ENCODE data around the gene CHCHD6.

CHCHD6 gene

DNA sequence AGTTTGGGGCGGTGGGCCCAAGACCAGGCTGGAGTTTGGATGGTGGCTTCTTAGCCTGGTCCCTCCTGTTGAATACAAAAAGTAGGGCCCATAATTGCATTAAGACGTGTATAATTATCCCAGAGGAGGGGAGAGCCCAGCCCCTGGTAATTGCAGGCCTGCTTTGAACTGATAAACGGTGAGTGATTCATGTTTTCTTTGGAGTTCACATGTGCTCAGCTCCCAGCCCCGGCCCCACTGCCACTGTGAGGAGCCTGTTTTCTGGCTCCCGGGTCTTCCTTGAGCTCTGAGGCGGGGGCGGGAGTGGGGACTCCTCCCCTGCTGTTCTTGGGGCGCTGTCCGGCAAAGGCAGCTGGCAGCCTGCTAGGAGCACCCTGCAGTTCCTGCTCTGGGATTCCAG is 282.0 kb downstream of the CHCHD6 start:
- in situ Hi-C loops (cut with HindIII; ENCODE audit: low sequenced_read_pairs) = no loop called here

DNA sequence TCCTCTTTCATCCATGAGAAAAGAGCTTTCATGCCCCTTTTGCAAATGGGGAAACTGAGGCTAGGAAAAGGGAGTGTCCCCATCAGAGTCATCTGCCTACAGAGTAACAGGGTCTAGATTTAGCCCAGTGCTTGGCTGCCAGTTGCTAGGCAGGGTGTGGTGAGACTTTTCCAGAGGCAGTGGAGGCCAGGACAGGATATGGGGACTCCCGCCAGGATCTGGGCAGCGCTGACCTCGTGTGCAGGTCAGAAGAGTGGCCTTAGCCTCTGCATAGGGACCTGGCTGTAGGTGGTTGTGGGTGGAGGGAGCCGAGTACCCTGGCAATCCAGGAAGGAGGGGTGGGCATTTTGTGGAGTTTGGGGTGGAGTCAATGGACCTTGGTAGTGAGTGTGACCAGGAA is 283.1 kb downstream of the CHCHD6 start:
- in situ Hi-C loops (cut with HindIII; ENCODE audit: low sequenced_read_pairs) = no loop called here

DNA sequence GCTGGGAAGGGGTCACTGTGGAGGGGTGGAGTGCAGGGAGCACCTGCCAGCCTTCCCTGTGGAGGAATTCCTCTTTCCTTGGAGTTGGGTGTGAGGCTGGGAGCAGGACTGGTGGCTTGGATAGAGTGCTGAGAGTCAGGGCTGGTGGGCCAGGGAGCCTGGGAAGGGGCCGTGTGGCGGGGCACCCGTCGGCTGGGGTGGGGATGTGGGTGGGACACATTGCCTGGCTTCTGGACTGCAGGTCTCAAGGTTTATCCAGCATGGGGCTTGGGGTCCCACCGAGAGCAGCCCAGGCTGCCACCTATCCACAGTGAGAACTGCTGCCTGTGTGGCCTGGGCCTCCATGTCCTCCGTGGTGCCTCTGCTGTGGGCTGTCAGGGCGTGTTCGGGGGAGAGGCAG is 283.6 kb downstream of the CHCHD6 start:
- in situ Hi-C loops (cut with HindIII; ENCODE audit: low sequenced_read_pairs) = no loop called here

DNA sequence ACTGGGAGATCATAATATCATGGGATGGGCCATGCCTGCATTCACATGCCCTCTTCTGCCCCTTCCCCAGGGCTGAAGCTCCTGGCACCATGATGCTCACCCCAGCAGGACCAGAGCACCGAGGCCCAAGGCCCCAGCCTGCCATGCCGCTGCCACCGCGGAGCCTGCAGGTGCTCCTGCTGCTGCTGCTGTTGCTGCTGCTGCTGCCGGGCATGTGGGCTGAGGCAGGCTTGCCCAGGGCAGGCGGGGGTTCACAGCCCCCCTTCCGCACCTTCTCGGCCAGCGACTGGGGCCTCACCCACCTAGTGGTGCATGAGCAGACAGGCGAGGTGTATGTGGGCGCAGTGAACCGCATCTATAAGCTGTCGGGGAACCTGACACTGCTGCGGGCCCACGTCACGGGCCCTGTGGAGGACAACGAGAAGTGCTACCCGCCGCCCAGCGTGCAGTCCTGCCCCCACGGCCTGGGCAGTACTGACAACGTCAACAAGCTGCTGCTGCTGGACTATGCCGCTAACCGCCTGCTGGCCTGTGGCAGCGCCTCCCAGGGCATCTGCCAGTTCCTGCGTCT is 284.5 kb downstream of the CHCHD6 start:
- in situ Hi-C loops (cut with HindIII; ENCODE audit: low sequenced_read_pairs) = no loop called here

DNA sequence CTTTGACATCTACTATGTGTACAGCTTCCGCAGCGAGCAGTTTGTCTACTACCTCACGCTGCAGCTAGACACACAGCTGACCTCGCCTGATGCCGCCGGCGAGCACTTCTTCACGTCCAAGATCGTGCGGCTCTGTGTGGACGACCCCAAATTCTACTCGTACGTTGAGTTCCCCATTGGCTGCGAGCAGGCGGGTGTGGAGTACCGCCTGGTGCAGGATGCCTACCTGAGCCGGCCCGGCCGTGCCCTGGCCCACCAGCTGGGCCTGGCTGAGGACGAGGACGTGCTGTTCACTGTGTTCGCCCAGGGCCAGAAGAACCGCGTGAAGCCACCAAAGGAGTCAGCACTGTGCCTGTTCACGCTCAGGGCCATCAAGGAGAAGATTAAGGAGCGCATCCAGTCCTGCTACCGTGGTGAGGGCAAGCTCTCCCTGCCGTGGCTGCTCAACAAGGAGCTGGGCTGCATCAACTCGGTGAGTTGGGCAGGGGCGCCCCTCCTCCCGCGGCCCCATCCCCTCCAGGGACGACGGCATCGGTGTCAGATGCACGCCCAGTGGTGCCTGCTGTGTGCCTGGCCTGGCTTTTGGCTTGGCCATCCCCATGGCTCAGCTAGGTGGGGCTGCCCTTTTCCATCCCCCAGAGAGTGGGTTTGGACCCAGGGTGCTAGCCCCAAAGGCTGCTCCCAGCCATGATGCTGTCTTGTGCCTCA is 285.4 kb downstream of the CHCHD6 start:
- in situ Hi-C loops (cut with HindIII; ENCODE audit: low sequenced_read_pairs) = no loop called here

DNA sequence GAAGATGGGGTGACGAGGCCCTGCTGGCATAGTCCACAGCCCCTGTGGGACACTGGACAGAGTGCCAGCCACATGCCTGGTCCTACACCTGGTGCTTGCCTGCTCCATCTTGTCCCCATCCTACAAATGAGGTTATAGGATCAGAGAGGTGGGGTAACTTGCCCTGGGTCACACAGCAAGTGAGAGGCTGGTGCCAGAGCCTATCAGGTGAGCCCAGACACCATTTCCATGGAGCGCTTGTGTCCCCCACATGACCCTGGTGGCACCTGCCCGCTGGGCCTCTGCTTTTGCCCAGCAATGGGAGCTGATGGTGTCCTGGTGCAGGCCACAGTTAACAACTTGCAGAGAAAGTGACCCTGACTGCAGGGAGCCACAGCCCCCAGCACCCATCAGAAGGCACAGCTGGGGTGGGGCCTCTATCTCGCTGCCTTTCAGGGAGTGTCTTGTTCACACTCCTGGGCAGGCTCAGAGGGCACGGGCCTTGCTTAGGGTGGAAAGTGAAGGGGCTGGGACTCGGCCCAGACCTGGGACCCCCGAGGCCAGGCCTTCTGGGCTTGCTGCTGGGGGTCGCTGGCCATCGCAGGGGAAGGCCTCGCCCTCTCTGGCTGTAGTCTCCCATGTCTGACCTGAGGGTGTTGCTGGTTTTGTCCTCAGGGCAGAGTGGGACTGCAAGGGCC is 286.1 kb downstream of the CHCHD6 start:
- in situ Hi-C loops (cut with HindIII; ENCODE audit: low sequenced_read_pairs) = no loop called here

DNA sequence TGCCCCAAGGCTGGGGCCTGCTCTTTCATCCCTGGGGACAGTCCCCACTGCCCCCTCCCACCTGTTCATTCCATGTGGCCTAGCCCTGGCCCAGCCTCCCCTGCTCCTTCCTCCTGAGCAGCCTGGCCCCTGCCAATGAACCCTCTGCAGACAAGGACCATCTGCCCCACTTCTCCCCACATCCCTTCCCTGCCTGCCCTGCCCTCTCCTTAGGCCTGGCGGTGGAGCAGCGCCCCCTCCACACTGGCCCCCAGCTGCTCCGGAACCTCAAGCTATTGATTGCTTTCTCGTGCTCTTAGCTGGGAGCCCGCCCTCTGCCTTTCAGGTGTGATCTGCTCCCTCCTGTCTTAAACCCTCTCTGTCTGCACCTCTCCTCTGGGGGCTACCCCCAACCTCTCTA is 286.9 kb downstream of the CHCHD6 start:
- in situ Hi-C loops (cut with HindIII; ENCODE audit: low sequenced_read_pairs) = no loop called here

DNA sequence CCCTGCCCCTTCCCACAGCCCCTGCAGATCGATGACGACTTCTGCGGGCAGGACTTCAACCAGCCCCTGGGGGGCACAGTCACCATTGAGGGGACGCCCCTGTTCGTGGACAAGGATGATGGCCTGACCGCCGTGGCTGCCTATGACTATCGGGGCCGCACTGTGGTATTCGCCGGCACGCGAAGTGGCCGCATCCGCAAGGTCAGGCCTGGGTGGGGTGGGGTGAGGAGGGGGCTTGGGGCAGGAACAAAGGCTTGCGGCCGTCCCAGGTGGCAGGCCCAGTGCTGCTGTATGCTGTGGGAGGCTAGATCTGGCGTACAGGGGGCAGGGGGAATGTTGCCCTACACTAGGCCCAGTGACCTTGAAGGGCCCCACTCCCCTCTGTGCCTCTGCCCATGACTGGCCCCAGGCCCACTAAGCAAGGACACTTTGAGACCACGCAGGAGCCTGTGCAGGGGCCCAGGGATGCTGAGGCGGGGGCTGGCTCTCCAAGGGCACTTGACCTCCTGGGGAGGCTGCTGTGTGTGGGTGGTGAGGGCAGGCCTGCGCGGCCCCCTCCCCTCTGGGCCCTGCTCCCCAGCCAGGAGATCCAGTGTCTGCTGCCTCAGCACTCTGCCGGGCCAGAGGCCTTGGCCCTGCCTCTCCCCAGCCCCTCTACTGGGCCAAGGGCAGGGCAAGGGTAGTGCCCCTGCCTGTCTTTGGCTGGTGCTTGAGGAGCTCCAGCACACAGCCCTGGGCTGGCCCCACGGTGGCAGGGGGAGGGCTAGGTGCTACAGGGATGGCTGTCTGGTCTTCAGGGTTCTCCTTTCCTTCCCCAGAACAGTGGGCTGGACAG is 287.5 kb downstream of the CHCHD6 start:
- in situ Hi-C loops (cut with HindIII; ENCODE audit: low sequenced_read_pairs) = no loop called here

DNA sequence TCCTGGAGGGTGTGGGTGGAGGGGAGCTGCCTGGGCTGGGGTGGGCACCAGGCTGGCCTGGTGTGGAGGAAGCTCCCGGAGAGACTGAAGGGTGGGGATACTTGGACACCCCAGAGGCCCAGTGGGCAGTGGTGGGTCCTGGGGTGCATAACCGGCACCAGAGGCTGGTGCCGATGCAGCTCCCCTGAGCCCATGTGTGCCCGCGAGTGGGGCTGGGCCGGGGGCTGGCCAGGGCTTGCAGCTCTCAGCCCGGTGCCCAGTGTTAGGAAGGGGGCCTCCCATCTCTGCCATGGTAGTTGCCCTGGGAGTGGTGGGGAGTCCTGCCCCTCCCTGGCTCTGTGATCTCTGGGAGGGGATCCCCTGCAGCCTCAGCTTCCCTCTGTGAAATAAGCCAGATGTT is 288.2 kb downstream of the CHCHD6 start:
- in situ Hi-C loops (cut with HindIII; ENCODE audit: low sequenced_read_pairs) = no loop called here

DNA sequence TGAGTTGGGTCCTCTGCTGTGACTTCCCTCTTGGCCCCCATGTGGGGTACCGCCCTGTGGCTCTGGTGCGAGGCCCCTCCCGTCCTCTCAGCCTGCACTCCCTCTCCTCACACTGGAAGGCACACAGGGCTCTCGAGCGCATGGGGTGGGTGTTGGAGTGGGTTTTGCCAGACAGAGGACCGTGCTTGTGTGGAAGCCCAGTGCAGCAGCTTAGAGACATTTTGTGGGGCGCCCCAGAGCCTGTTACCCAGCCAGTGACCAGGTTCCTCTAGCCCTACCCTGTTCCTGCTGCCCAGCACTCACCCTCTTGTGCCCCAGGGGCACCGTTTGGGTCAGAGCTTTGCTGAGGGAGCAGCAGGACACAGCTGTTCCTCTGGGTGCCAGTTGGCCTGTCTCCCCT is 288.7 kb downstream of the CHCHD6 start:
- in situ Hi-C loops (cut with HindIII; ENCODE audit: low sequenced_read_pairs) = no loop called here

DNA sequence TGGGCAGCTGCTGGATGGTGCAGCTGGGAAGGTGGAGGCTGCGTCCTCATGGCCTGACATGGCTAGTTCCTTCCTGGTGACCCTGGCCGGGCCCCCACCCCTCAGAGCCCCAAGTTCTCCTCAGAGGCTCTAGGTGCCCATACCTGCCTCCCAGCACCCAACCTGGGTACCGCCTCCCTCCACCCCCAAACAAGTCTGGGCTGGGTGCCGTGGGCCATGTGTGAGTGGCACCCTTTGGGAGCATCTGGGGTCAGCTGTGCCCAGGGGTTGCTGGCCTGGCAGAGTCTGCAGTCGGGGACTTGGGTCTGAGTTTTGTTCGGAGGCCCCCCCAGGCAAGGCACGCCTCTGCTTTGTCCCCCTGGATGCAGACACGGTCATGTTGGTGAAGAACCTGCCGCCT is 289.4 kb downstream of the CHCHD6 start:
- in situ Hi-C loops (cut with HindIII; ENCODE audit: low sequenced_read_pairs) = no loop called here

DNA sequence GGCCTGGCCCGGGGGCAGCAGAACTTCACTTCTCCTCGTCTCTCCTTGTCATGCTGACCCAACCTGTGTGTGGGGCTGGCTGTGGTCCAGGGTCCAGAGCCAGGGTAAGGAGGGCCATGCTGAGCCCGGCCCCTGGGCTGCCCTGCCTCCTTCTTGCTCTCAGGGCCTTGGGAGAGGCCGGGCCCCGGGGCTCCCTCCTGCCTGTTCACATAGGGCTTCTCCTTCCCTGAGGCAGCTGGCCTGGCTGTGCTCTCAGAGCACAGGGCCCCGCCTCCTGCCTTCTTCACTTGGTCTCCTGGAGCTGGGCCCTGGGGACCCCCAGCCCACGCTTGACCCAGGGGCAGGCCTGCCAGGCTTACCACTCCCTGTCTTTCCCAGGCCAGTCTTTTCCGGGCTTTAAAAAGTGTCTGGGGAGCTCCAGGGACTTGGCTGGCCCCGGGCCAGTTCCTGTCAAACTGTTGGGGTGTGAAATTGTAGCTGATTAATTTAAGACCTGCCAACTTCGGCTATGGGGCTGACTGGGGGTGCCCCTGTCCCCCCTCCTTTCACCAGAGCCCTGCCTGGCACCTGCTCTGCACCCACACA is 290.7 kb downstream of the CHCHD6 start:
- in situ Hi-C loops (cut with HindIII; ENCODE audit: low sequenced_read_pairs) = no loop called here

DNA sequence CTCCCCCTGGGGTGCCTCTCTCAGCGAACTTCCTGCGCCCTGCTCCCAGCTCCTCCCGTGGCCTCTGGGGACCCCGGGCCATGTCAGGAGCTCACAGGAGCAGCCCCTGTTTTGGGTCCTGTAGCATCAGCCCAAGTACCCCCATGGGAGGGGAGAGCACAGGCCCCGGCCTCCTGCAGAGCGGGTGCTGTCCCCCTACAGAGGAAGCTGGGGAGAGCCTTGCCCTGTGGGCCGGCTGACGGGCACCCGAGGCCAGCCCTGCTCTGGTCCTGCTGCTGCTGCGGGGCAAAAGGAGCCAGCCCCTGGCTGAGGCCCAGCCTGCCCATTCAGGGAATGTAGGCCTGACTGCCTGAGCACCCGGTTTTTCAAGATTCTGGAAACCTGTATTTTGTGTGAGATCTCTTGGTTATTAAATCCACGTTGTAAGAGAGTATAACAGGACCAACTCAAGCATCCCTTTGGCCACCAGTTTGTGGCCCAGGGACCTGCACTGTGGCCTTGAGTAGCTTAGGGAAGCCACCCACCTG is 291.3 kb downstream of the CHCHD6 start:
- in situ Hi-C loops (cut with HindIII; ENCODE audit: low sequenced_read_pairs) = no loop called here

DNA sequence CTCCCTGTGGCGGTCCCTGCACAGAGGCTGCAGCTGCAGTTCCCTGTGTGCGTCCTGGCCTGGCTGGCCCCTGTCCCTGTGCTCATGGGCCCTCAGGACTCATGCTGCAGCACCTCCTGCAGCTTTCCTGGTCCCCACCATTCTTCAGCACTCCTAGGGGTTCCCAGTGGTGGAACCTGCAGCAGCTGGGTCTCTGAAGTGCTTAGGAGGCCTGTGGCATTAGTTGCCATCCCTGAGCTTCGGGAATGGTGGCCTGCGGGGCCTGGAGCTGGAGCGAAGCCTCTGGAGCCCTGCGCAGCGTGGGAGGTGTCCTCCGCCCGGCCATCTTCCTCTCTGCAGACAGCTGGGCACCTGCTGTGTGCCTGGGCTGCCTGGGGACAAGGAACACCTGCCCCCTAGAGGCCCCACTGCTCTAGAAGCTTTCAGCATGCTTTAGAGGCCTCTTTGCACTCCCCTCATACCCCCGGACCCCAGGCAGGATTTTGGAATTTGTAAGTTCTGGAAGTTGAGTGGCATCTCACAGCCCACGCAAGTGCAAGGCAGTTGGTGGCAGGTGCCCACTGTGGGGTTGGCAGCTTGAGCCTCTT is 292.0 kb downstream of the CHCHD6 start:
- in situ Hi-C loops (cut with HindIII; ENCODE audit: low sequenced_read_pairs) = no loop called here

DNA sequence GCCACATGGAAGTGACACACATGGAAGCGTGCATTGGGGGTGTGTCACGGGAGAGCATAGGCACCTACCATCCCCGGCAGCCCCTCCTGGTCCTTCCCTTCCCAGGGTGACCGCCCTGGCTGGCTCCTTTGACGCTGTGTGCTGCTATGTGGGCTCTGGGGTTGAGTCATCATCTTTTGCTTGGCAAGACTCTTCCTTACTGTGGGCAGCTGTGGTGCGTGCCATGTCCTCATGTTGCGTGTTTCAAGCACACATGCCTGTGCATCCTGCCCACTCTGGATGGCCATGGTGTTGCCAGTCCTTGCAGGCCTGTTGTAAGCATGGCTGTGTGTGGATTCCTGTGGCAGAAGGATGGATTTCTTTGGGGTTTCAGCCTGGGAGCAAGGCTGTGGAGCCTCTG is 292.9 kb downstream of the CHCHD6 start:
- in situ Hi-C loops (cut with HindIII; ENCODE audit: low sequenced_read_pairs) = no loop called here

DNA sequence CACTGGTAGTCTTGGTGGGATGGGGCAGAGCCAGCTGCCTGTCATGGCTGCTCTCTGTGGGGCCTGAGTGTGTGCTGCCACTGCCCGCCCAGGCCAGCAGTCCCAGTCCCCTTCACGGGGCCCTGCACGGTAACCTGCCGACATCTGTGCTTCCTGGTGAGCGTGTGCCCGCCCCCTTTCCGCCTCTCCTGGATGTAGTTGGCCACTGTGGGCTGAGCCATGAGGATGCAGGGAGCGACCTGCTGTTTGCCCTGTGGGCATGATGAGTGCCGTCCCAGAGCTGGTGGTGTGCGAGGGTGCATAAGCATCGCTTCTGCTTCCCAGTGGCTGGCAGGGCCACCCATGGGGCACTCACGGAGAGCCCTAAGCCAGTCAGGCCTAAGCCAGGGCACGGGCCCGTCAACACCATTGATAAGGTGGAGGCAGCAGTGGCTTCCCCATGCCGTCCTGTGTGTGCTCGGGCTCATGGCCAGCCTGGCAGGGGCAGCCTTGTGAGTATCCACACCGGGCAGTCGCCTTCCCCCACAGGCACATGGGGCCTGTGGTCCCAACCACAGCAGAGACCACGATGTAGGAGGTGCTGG is 293.5 kb downstream of the CHCHD6 start:
- in situ Hi-C loops (cut with HindIII; ENCODE audit: low sequenced_read_pairs) = no loop called here

DNA sequence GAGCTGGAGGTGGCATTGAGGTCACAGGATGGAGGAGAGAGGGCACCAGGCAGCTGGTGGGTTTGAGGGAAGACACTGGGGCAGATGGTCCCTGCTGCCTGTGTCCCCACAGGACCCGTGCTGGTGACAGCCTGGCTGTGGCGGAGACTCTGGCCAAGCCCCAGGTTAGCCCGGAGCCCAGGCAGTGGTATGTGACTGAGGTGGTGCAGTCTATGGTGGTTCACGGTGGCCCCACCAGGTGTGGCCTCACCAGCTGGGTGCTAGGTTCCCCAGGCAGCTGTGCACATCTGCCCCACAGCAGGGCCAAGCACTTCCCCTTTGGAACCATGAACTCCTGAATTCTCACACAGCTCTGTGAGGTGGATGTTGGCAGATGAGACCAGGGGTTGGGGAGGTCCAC is 294.3 kb downstream of the CHCHD6 start:
- in situ Hi-C loops (cut with HindIII; ENCODE audit: low sequenced_read_pairs) = no loop called here

DNA sequence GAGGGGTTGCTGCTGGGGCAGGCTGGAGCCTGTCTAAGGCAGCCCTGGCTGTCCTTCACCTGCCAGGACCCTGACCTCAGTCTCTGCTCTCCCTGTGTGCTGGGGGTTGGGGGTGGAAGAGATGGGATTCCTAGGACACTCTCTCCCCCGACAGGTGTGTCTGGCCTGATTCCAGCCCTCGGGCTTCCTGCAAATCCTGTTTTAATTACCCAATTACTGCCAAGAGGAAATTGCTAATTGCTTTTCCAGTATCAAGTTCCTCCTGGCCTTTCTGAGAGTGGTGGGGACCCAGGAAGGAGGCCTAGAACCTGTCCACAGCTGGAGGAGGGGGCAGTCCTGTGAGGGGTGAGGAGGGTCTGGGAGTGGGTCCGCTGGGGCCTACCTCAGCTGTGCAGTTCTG is 294.7 kb downstream of the CHCHD6 start:
- in situ Hi-C loops (cut with HindIII; ENCODE audit: low sequenced_read_pairs) = no loop called here

DNA sequence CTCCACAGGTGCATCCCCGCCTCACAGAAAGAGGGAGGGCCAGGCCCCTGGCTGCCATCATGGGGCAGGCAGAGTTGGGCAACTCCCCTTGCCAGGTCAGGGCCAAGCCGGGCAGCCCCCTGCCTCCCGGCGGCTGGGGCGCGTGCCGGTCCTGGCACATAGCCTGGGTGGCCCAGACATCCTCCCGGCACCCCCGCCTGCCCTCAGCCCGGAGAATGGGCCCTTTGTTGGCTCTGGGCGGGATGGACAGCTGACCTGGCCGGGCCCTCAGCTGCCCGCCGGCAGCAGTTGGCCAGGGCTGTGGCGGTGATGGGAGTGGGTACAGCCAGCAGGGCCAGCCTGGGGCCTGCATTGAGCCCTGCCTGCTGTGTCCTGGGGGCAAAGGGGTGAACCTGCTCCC is 295.3 kb downstream of the CHCHD6 start:
- in situ Hi-C loops (cut with HindIII; ENCODE audit: low sequenced_read_pairs) = no loop called here

DNA sequence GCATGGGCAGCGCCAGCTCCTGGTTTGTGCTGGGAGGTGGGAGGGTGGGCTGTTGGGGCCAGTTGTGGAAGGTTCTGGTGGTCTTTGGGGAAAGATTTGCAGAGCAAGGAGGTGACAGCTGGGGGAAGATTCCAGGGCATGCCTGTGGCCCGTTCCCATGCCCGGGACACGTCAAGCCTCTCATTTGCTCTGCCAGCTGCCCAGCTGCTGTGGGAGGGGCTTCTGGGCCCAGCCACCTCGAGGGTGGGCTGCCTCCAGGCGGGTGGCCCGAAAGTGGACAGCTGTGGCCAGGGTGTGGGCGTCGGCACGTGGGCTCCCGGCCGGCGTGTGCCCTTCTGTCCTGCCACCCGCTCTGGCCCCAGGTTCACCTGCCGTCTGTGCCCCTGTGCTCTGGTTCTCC is 296.1 kb downstream of the CHCHD6 start:
- in situ Hi-C loops (cut with HindIII; ENCODE audit: low sequenced_read_pairs) = no loop called here

Measured in DLD1 (cell line).